ENCODE results near the gene SPRYD3. TPM values are rescaled to one million over a fixed set of nuclear protein-coding genes. Genes with fewer than 3 reads are reported as not detected.

The SPRYD3 gene
- total RNA-seq, 1 donor from 2014 or later: 28.3 TPM

DNA sequence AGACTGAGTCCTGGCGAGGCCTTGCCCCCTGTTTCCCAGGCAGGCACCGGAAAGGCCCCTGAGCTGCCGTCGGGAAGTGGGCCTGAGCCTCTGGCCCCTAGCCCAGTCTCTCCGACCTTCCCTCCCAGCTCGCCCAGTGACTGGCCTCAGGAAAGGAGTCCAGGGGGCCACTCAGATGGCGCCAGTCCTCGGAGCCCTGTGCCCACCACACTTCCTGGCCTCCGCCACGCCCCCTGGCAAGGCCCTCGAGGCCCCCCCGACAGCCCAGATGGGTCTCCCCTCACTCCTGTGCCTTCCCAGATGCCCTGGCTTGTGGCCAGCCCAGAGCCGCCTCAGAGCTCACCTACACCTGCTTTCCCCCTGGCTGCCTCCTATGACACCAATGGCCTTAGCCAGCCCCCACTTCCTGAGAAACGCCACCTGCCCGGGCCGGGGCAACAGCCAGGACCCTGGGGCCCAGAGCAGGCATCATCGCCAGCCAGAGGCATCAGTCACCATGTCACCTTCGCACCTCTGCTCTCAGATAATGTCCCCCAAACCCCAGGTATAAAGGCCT, 18.4 kb downstream of the SPRYD3 start:
- H3K36me3 Mint-ChIP-seq (ENCODE audit: unreplicated experiment): peaks cover 32% of the 10 kb centered on the region
- H3K27ac Mint-ChIP-seq (ENCODE audit: unreplicated experiment): peak overlapping the region; percentile 50
- TF ChIP-seq, protein P1, sequence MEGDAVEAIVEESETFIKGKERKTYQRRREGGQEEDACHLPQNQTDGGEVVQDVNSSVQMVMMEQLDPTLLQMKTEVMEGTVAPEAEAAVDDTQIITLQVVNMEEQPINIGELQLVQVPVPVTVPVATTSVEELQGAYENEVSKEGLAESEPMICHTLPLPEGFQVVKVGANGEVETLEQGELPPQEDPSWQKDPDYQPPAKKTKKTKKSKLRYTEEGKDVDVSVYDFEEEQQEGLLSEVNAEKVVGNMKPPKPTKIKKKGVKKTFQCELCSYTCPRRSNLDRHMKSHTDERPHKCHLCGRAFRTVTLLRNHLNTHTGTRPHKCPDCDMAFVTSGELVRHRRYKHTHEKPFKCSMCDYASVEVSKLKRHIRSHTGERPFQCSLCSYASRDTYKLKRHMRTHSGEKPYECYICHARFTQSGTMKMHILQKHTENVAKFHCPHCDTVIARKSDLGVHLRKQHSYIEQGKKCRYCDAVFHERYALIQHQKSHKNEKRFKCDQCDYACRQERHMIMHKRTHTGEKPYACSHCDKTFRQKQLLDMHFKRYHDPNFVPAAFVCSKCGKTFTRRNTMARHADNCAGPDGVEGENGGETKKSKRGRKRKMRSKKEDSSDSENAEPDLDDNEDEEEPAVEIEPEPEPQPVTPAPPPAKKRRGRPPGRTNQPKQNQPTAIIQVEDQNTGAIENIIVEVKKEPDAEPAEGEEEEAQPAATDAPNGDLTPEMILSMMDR (IDR thresholded peaks at IDR 0.05): no peak
- no peaks in the 10 kb centered on the region for H3K9me3 Mint-ChIP-seq (ENCODE audit: unreplicated experiment)
- H3K27me3 Mint-ChIP-seq (ENCODE audit: unreplicated experiment): no peaks in the 10 kb centered on the region
- peak; percentile 83 for DNase-seq (ENCODE audit: extremely low spot score, unreplicated experiment)
- peaks cover 59% of the 10 kb centered on the region for H3K4me1 Mint-ChIP-seq (ENCODE audit: unreplicated experiment)
- no peak overlapping the region for H3K4me3 Mint-ChIP-seq (ENCODE audit: unreplicated experiment)

DNA sequence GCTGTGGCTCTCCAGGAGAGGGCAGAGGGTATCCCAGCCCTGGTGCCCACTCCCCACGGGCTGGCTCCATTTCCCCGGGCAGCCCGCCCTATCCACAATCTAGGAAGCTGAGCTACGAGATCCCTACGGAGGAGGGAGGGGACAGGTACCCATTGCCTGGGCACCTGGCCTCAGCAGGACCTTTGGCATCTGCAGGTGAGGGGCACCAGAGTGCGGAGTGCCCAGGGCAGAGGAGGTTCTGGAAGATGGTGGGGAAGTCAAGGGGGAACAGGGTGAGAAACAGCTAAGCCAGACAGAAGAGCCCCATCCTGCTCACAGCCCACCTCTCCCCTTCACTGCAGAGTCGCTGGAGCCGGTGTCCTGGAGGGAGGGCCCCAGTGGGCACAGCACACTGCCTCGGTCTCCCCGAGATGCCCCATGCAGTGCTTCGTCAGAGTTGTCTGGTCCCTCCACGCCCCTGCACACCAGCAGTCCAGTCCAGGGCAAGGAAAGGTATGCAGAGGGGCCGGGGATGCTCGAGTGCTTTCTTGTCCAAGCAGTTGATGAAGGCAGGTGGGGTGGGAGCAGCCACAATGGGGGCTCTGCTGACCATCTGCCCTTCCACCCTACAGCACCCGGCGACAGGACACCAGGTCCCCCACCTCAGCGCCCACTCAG, 19.0 kb downstream of the SPRYD3 start:
- peaks cover 34% of the 10 kb centered on the region for H3K36me3 Mint-ChIP-seq (ENCODE audit: unreplicated experiment)

DNA sequence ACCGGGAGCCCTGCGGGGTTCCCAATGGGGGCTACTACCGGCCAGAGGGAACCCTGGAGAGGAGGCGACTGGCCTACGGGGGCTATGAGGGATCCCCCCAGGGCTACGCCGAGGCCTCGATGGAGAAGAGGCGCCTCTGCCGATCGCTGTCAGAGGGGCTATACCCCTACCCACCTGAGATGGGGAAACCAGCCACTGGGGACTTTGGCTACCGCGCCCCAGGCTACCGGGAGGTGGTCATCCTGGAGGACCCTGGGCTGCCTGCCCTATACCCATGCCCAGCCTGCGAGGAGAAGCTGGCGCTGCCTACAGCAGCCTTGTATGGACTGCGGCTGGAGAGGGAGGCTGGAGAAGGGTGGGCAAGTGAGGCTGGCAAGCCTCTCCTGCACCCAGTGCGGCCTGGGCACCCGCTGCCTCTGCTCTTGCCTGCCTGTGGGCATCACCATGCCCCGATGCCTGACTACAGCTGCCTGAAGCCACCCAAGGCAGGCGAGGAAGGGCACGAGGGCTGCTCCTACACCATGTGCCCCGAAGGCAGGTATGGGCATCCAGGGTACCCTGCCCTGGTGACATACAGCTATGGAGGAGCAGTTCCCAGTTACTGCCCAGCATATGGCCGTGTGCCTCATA, 19.6 kb downstream of the SPRYD3 start:
- H3K27ac Mint-ChIP-seq (ENCODE audit: unreplicated experiment): peak overlapping the region; percentile 14
- H3K36me3 Mint-ChIP-seq (ENCODE audit: unreplicated experiment): peaks cover 32% of the 10 kb centered on the region
- TF ChIP-seq, protein P1 (IDR thresholded peaks at IDR 0.05): no peak
- DNase-seq (ENCODE audit: extremely low spot score, unreplicated experiment): peak; percentile 82
- H3K27me3 Mint-ChIP-seq (ENCODE audit: unreplicated experiment): no peaks in the 10 kb centered on the region
- no peak overlapping the region for H3K4me3 Mint-ChIP-seq (ENCODE audit: unreplicated experiment)
- no peaks in the 10 kb centered on the region for H3K9me3 Mint-ChIP-seq (ENCODE audit: unreplicated experiment)
- peaks cover 51% of the 10 kb centered on the region for H3K4me1 Mint-ChIP-seq (ENCODE audit: unreplicated experiment)

More for the DNA sequence above, 19.0 kb downstream of the SPRYD3 start:
- no peak for DNase-seq (ENCODE audit: extremely low spot score, unreplicated experiment)
- Mint-ChIP-seq H3K4me1 (ENCODE audit: unreplicated experiment) (peaks cover 57% of the 10 kb centered on the region), H3K27ac (ENCODE audit: unreplicated experiment) (peak overlapping the region; percentile 14), H3K4me3 (ENCODE audit: unreplicated experiment) (no peak overlapping the region), H3K27me3 (ENCODE audit: unreplicated experiment) (no peaks in the 10 kb centered on the region), H3K9me3 (ENCODE audit: unreplicated experiment) (no peaks in the 10 kb centered on the region)
- TF ChIP-seq, protein P1 (IDR thresholded peaks at IDR 0.05): no peak

DNA sequence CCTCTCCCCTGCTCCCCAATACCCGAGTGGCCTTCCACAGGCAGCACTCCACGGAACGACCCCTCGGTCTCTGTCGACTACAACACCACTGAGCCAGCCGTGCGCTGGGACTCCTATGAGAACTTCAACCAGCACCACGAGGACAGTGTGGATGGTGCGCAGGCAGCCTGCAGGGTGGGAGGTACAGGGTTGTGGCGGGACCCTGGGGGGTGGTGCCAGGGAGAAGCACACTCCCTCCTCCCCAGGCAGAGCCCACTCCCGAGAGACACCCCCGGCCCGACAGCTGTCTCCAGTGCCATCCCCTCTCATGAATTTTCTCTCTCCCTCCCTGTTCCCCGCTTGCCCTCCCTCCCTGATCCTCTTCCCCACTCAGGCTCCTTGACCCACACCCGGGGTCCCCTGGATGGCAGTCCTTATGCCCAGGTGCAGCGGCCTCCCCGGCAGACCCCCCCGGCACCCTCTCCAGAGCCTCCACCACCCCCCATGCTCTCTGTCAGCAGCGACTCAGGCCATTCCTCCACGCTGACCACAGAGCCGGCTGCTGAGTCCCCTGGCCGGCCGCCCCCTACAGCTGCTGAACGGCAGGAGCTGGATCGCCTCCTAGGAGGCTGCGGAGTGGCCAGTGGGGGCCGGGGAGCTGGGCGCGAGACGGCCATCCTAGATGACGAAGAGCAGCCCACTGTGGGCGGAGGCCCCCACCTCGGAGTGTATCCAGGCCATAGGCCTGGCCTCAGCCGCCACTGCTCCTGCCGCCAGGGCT, 20.3 kb downstream of the SPRYD3 start:
- TF ChIP-seq, protein P1 (IDR thresholded peaks at IDR 0.05): no peak
- peaks cover 30% of the 10 kb centered on the region for H3K36me3 Mint-ChIP-seq (ENCODE audit: unreplicated experiment)
- peaks cover 49% of the 10 kb centered on the region for H3K4me1 Mint-ChIP-seq (ENCODE audit: unreplicated experiment)
- H3K9me3 Mint-ChIP-seq (ENCODE audit: unreplicated experiment): no peaks in the 10 kb centered on the region
- no peak overlapping the region for H3K4me3 Mint-ChIP-seq (ENCODE audit: unreplicated experiment)
- H3K27ac Mint-ChIP-seq (ENCODE audit: unreplicated experiment): no peak overlapping the region
- DNase-seq (ENCODE audit: extremely low spot score, unreplicated experiment): peak; percentile 77
- H3K27me3 Mint-ChIP-seq (ENCODE audit: unreplicated experiment): no peaks in the 10 kb centered on the region

All from osteocyte (in vitro differentiated cells).